Mesothelial cell of epicardium (in vitro differentiated cells): ENCODE results near the gene NLGN1. TPM values are rescaled to one million over a fixed set of nuclear protein-coding genes. Genes with fewer than 3 reads are reported as not detected.

Source experiments
- DNase-seq, 2 experiments: peaks; one replicate each; pipeline ENCODE4 v3.0.0; 2021; ENCODE audit warnings: low spot score in 2 of 2; ENCODE audit not compliant: unreplicated experiment in 2 of 2
- H3K27ac Mint-ChIP-seq: 2 replicates; pipeline ENCODE4 v1.8.0; 2021; ENCODE audit warnings: mixed read lengths
- H3K27me3 Mint-ChIP-seq: 2 replicates; pipeline ENCODE4 v1.8.0; 2021; ENCODE audit warnings: low read depth, mixed read lengths
- H3K36me3 Mint-ChIP-seq: 2 replicates; pipeline ENCODE4 v1.8.0; 2021; ENCODE audit warnings: mixed read lengths
- H3K4me1 Mint-ChIP-seq: 2 replicates; pipeline ENCODE4 v1.8.0; 2021; ENCODE audit warnings: mixed read lengths
- H3K4me3 Mint-ChIP-seq: 2 replicates; pipeline ENCODE4 v1.8.0; 2021; ENCODE audit warnings: mild to moderate bottlenecking, moderate library complexity, mixed read lengths
- H3K9me3 Mint-ChIP-seq: 2 replicates; pipeline ENCODE4 v1.8.0; 2021; ENCODE audit warnings: mixed read lengths
- CTCF ChIP-seq: fragments of 200-600 bp; sonication (generic); IDR thresholded peaks from one replicate; pipeline ENCODE4 v1.5.0; 2021; ENCODE audit warnings: antibody characterized with exemption; ENCODE audit not compliant: unreplicated experiment
- total RNA-seq: library from RNA; stranded (reverse); gene quantifications from 3 replicates; pipeline ENCODE4 v1.2.1, GENCODE V29; 2021

Gene NLGN1
- total RNA-seq, 1 donor from 2014 or later: 4.2 TPM

DNA sequence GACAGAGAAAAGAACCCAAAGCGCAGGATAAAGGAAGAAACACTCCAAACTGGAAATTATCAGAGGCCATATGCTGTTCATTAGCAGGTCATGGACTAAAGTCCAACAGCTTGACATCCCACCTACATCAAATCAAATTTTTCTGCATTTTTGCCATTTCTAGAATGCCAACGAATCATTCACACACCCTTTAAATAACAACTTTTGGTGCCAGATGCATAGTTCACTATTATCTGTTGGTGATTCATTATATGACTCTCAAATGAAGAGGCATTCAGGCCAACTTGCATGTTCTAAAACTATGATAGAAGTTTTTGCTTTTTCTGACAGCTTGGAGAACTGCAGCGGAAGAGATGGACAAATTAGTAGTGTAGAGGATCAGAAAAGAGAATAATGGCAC is 931.8 kb downstream of the NLGN1 start:
- H3K27ac Mint-ChIP-seq: no peak overlapping the region
- H3K27me3 Mint-ChIP-seq: no peaks in the 10 kb centered on the region
- no peaks in the 10 kb centered on the region for H3K36me3 Mint-ChIP-seq
- H3K4me3 Mint-ChIP-seq: no peak overlapping the region
- DNase-seq: no peak
- peaks cover 3% of the 10 kb centered on the region for H3K9me3 Mint-ChIP-seq
- TF ChIP-seq CTCF: no peak
- peaks cover 7% of the 10 kb centered on the region for H3K4me1 Mint-ChIP-seq

DNA sequence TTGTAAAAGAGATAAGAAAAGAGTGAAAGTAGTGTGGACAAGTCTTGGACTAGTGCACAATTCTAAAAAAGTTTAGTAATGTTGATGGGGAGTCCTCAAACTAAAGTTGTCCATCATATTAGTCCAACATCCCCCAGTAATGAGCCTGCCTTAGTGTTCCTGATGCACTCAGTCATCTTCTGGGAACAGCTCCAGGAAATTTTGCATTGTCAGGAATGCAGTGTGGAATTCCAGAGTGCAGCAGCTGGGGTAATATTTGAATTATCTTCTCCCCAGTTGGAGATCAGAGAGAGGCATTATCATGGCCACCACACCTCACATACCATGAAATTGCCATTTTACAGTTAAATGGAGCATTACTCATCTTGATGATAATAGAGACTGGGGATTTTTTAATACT is 932.8 kb downstream of the NLGN1 start:
- no peak for DNase-seq
- Mint-ChIP-seq H3K4me1 (peaks cover 7% of the 10 kb centered on the region), H3K36me3 (no peaks in the 10 kb centered on the region), H3K27me3 (no peaks in the 10 kb centered on the region), H3K27ac (no peak overlapping the region), H3K4me3 (no peak overlapping the region), H3K9me3 (peaks cover 3% of the 10 kb centered on the region)
- no peak for TF ChIP-seq CTCF

DNA sequence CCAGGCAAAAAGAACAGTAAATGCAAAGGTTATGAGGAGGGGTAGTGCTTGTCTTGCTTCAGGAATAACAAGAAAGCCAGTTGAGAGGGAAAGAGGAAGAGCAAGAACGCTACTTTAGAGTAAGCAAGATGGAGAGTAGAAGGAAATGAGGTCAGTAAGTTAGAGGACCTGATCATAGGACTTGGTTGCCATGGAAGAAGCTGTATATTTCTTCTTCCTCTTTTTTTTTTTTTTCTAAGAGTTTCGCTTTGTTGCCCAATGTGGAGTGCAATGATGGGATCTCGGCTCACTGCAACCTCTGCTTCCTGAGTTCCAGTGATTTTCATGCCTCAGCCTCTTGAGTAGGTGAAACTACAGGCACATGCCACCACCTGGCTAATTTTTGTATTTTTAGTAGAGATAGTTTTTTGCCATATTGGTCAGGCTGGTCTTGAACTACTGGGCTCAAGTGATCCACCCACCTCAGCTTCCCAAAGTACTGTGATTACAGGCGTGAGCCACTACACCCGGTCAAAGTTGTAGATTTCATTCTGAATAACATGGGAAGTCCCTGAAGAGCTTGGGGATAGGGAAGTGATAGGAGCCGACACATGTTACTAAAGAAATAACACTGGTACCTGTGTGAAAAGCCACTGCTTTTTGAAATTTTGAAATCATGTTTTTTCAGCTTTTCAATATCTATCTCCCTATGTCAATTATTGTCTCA is 933.7 kb downstream of the NLGN1 start:
- Mint-ChIP-seq H3K27ac (no peak overlapping the region), H3K4me3 (no peak overlapping the region), H3K9me3 (peaks cover 3% of the 10 kb centered on the region), H3K4me1 (peaks cover 3% of the 10 kb centered on the region), H3K36me3 (no peaks in the 10 kb centered on the region), H3K27me3 (no peaks in the 10 kb centered on the region)
- no peak for TF ChIP-seq CTCF
- no peak for DNase-seq

- Mint-ChIP-seq H3K36me3 (no peaks in the 10 kb centered on the region), H3K27ac (no peak overlapping the region), H3K4me1 (peaks cover 3% of the 10 kb centered on the region), H3K9me3 (peaks cover 3% of the 10 kb centered on the region), H3K27me3 (no peaks in the 10 kb centered on the region), H3K4me3 (no peak overlapping the region)
- no peak for TF ChIP-seq CTCF
- DNase-seq: no peak
Measured at GRCh38 chr3:174332391-174332790, 934.8 kb downstream of the NLGN1 start.

- H3K4me3 Mint-ChIP-seq: no peak overlapping the region
- no peak for TF ChIP-seq CTCF
- H3K27me3 Mint-ChIP-seq: no peaks in the 10 kb centered on the region
- DNase-seq: no peak
- peaks cover 3% of the 10 kb centered on the region for H3K4me1 Mint-ChIP-seq
- H3K36me3 Mint-ChIP-seq: no peaks in the 10 kb centered on the region
- no peak overlapping the region for H3K27ac Mint-ChIP-seq
- peaks cover 3% of the 10 kb centered on the region for H3K9me3 Mint-ChIP-seq
Measured at GRCh38 chr3:174333640-174334039, 936.1 kb downstream of the NLGN1 start.
